Activated CD4-positive, alpha-beta memory T cell treated with anti-CD3 and anti-CD28 coated beads, Interleukin-2, amount 10 ng/mL, durations not matched to agents 7 days and 5 days (primary cell): Measurements from ENCODE around the gene PISD. TPM values are rescaled to one million over a fixed set of nuclear protein-coding genes. Genes with fewer than 3 reads are reported as not detected.

Source experiments
- CTCF ChIA-PET: fragments of 350-600 bp; sonication (Branson Sonifier 250); formaldehyde crosslinking; loops from one replicate; lab custom pipeline; 2021; ENCODE audit warnings: antibody characterized with exemption, inconsistent platforms; lab: Charles Lee
- POLR2A ChIA-PET: fragments of 350-600 bp; sonication (Branson Sonifier 250); formaldehyde crosslinking; loops from one replicate; lab custom pipeline; 2021; ENCODE audit warnings: antibody characterized with exemption; lab: Charles Lee
- DNase-seq: peaks from one replicate; pipeline ENCODE4 v3.0.0-alpha.2; 2020
- H3K27ac Mint-ChIP-seq: one replicate; pipeline ENCODE4 v1.8.0; 2021; ENCODE audit warnings: mild to moderate bottlenecking, mixed read lengths
- H3K27me3 Mint-ChIP-seq: one replicate; pipeline ENCODE4 v1.8.0; 2021; ENCODE audit warnings: mixed read lengths
- H3K36me3 Mint-ChIP-seq: one replicate; pipeline ENCODE4 v1.8.0; 2021; ENCODE audit warnings: low read depth, mixed read lengths
- H3K4me1 Mint-ChIP-seq: one replicate; pipeline ENCODE4 v1.8.0; 2021; ENCODE audit warnings: mixed read lengths
- H3K4me3 Mint-ChIP-seq: one replicate; pipeline ENCODE4 v1.8.0; 2021; ENCODE audit warnings: mild to moderate bottlenecking, mixed read lengths
- H3K9me3 Mint-ChIP-seq: one replicate; pipeline ENCODE4 v1.8.0; 2021; ENCODE audit warnings: mixed read lengths
- total RNA-seq, 2 experiments: library from RNA; stranded (reverse); gene quantifications; one replicate each; pipeline ENCODE4 v1.2.3, GENCODE V29; 2021

The PISD gene
- total RNA-seq, 2 experiments from 2014 or later: 19.2 to 19.6 TPM

DNA sequence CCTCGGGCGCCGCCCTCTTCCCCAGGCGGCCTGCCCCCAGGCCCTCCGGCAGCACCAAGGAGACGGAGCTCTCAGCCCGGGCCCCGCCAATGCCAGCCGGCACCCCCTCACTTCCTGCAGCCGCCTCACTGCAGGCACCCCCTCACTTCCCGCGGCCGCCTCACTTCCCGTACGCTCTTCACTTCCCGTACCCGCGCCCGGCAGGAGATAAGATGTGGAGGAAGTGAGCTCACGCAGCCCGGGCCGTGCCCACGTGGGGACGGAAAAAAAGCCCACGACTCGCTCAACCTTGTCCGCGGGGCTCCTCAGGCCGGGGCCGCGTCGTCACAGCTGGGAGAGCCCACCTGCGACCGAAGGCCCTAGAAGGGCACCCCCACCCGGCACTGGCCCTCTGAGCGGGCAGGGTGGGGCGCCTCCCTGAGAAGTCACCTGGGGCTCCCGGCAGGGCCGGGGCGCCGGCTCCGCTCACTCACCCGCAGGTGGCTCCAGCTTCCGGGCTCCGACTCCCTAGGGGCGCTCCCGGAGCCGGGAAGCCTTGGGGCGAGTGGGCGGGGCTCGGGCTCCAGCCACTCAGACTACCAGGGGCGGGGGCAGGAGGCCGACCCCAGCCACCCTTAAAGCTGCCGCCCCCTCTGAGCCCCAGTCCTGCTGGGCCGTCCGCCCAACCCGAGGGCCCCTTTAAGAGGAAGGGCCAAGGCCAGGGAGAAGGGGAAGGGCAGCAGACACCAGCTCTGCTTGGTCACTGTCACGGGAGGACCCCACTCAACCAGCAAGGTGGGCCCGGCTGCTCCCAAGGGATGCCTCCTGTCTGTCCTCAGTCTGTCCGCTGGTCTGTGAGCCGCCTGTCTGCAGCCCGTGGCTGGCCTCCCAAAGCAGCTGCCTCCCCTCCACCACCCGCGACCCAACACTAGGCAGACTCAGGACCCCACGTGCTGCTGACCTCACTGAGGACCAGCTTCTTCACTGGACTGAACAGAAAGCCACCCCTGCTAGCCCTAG is 31.4 kb downstream of the PISD start:
- no peaks in the 10 kb centered on the region for H3K27me3 Mint-ChIP-seq
- H3K27ac Mint-ChIP-seq: peak overlapping the region; percentile 83
- ChIA-PET POLR2A (interaction anchor here (0.6 to 2.5 kb wide), 30 partner anchors 8 to 340 kb away, joined by 3 to 29 read pairs (median 5); partner anchors contain the start of genes DEPDC5, DRG1, EIF4ENIF1 and PATZ1), CTCF (interaction anchor here (0.6 to 3.5 kb wide), 18 partner anchors 10 to 340 kb away, joined by 3 to 23 read pairs (median 4); partner anchors contain the start of genes PATZ1 and PISD)
- peak overlapping the region; percentile 78 for H3K4me3 Mint-ChIP-seq
- H3K9me3 Mint-ChIP-seq: no peaks in the 10 kb centered on the region
- H3K4me1 Mint-ChIP-seq: peaks cover 43% of the 10 kb centered on the region
- peaks cover 2% of the 10 kb centered on the region for H3K36me3 Mint-ChIP-seq
- peak; percentile 89 for DNase-seq

DNA sequence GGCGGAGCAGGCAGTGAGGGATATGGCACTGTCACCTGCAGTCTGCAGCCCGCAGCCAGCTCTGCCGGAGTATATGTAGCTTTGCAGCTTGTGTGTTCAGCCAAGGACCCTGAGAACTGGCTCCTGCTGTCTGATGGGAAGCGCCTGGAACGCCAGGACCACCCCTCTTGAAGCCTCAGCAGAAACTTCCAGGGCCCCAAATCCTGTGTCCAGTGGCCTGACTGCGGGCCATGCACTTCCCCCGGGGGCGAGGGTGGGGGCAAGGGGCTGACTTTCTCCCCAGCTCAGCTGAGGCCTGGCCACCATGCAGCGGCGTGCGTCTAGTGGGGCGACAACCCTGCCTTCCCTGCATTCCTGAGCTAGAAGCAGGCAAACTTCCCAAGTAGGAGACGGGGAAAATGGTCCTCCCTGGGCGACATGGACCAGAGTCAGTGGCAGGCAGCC is 32.3 kb downstream of the PISD start:
- Mint-ChIP-seq H3K27ac (peak overlapping the region; percentile 70), H3K9me3 (no peaks in the 10 kb centered on the region), H3K27me3 (no peaks in the 10 kb centered on the region), H3K4me3 (peak overlapping the region; percentile 78), H3K36me3 (peaks cover 3% of the 10 kb centered on the region), H3K4me1 (peaks cover 42% of the 10 kb centered on the region)
- DNase-seq: no peak
- CTCF ChIA-PET: interaction anchor here (0.8 to 3.5 kb wide), 17 partner anchors 9 to 341 kb away, joined by 3 to 23 read pairs (median 4); partner anchors contain the start of genes PATZ1 and PISD
- POLR2A ChIA-PET: interaction anchor here (0.6 to 2.5 kb wide), 19 partner anchors 9 to 339 kb away, joined by 3 to 29 read pairs (median 6); partner anchors contain the start of genes DEPDC5, DRG1, EIF4ENIF1 and PATZ1

DNA sequence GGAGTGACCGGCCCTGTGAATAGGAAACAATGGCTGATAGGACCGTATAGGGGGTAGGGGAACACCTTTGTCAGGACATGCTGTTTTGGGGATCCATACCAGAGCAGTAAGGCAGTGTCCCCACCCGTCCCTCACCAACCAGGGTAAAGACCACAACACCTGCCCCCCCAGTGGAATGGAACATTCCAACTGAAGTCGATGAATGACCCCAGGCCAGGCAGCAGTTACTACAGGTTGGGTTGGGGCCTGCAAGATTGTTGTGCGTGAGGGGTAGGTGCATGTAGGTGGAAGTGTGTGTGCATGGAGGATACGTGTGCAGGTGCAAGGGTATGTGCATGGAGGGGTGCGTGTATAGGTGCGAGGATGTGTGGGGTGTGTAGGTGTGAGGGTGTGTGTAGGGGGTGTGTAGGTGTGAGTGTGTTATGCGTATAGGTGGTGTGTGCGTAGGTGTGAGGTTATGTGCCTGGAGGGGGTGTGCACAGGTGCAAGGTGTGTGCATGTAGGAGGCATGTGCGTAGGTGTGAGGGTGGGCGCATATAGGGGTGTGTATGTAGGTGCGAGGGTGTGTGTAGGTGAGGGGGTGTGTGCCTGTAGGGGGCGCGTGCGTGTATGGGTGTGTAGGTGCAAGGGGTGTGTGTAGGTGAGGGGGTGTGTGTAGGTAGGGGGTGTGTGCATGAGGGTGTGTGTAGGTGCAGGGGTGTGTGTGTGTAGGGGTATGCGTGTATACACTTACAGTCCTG is 32.9 kb downstream of the PISD start:
- Mint-ChIP-seq H3K4me1 (peaks cover 42% of the 10 kb centered on the region), H3K27me3 (no peaks in the 10 kb centered on the region), H3K9me3 (no peaks in the 10 kb centered on the region), H3K4me3 (peak overlapping the region; percentile 78), H3K36me3 (peaks cover 3% of the 10 kb centered on the region), H3K27ac (peak overlapping the region; percentile 70)
- ChIA-PET POLR2A (interaction anchor here (0.9 to 2.5 kb wide), 7 partner anchors 8 to 177 kb away, joined by 3 to 29 read pairs (median 11); partner anchors contain the start of gene PISD), CTCF (interaction anchor here (2.0 to 2.5 kb wide), 4 partner anchors 33 to 341 kb away, joined by 4 to 23 read pairs (median 10); partner anchors contain the start of gene PISD)
- DNase-seq: no peak

DNA sequence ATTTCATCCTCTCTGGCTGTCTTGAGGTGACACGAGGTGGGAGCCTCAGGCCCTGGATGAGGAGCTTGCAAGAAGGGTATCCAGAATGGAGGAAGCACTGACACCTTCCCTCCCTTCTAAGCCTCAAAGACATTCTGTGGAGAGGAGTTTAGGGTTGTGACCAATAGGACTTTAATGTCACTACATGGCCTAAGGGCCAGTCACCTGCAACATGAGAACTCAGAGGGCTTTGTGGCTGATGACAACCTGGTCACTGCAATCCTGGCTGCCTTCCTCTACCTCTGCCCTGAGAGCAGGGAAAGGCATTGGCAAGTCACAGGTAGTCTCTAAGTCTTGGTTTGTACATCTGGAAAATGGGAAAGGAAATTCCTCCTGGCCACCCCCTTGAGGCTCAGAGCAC is 33.7 kb downstream of the PISD start:
- CTCF ChIA-PET: no interaction called here
- Mint-ChIP-seq H3K36me3 (peaks cover 3% of the 10 kb centered on the region), H3K4me1 (peaks cover 38% of the 10 kb centered on the region), H3K4me3 (no peak overlapping the region), H3K27me3 (no peaks in the 10 kb centered on the region), H3K9me3 (no peaks in the 10 kb centered on the region), H3K27ac (peak overlapping the region; percentile 70)
- POLR2A ChIA-PET: no interaction called here
- DNase-seq: no peak

DNA sequence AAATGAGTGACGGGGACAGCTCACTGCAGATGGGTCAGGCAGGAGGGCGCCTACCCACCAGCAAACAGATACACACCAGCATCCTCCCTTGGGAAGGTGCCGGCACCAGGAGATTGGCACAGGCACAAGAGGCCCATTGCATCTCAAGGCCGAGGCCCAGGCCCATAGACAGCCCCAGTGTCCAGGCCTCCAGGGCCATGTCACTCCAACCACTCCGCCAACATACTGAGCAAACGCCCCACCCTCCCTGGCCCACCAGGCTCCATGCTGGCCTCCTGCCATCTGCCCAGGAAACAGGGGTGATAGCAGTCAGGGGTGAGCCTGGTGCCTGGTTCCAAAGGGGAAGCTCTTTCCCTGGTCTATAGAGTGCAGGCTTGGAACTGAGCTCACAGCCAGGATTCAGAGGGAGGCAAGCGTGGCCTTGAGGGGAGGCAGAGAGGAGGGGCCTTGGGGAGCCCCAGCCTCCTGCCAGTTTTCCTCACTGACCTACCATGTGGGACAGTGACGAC is 34.7 kb downstream of the PISD start:
- Mint-ChIP-seq H3K9me3 (no peaks in the 10 kb centered on the region), H3K36me3 (peaks cover 3% of the 10 kb centered on the region), H3K27me3 (no peaks in the 10 kb centered on the region), H3K4me3 (no peak overlapping the region), H3K27ac (peak overlapping the region; percentile 21), H3K4me1 (peaks cover 38% of the 10 kb centered on the region)
- POLR2A ChIA-PET: interaction anchor here (1.3 to 1.8 kb wide), 2 partner anchors 14 to 22 kb away, joined by 3 to 7 read pairs; no protein-coding TSS in a partner anchor
- CTCF ChIA-PET: no interaction called here
- no peak for DNase-seq

DNA sequence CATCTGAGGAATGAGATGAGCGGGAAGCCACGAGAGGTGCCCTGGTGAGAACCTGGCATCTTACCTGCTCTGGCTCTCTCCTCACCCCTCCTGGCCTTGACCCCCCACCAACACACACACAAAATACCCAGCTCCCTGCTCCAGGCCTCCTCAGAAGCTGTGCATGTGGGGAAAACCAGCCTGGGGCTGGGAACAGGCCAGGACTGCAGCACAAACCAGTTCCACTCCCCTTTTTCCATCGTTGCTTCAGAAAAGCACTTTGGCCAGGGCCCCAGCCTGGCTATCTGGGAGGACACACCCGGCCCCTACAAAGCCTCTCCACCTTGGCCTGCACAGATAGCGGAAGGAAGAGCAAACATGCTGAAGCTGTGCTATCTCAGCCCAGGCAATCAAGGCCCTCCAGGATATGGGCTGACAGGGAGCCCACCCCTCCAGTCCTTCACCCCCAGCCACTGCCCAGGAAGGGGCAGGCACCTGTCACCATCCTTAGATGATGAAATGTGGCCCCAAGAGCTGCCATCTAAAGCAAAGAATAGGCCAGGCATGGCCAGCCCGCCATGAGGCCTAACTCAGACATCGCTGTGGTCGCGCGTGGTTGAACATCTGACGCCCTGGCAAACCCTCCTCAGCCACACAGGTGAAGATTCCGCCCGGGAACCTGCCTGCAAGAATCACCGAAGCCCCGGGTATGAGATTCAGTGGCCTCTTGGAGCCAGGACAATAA is 35.4 kb downstream of the PISD start:
- no peak for DNase-seq
- Mint-ChIP-seq H3K9me3 (no peaks in the 10 kb centered on the region), H3K36me3 (peaks cover 3% of the 10 kb centered on the region), H3K4me1 (peaks cover 38% of the 10 kb centered on the region), H3K27ac (peak overlapping the region; percentile 16), H3K4me3 (no peak overlapping the region), H3K27me3 (no peaks in the 10 kb centered on the region)
- POLR2A ChIA-PET: interaction anchor here (1.3 to 1.8 kb wide), 2 partner anchors 13 to 21 kb away, joined by 3 to 7 read pairs; no protein-coding TSS in a partner anchor
- CTCF ChIA-PET: no interaction called here

DNA sequence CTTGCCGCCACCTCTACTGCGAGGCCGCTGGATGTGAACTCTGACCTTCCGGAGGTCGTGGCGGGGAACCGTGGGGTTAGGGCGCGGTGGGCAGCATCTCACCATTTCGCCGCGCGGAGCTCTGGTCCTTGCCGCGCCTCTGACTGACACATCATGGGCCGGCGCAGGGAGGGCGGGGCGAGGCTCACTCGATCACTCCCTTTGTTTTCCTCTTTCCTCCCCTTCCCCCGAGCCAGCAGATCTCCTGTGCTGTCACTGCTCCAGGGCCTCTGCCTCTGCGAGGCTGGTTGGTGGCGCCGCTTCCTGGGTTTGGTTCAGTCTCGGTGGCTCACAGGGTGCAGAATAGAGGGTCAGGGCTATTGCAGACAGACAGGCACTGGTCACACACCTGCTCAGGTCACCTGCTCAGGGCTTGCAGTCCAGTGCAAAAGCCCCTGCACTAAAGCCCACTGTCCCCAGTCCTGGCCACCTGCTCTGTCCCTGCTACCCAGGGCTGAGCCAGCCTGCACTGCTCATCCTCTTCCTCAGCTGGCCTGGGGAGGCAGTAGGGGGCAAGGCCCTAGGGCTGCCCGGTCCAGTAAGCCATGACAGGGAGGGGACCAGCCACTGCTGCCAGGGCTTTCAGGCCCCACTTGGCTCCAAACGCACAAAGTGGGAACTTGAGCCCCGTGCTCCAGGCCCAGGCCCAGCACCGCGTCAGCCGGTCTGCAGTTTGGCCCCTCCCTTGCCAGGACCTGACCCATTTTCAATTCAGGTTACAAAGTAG is 36.2 kb downstream of the PISD start:
- DNase-seq: no peak
- ChIA-PET POLR2A (interaction anchor here (1.3 kb wide), 1 partner anchor 20 kb away, joined by 3 read pairs; no protein-coding TSS in a partner anchor), CTCF (no interaction called here)
- Mint-ChIP-seq H3K27me3 (no peaks in the 10 kb centered on the region), H3K36me3 (peaks cover 3% of the 10 kb centered on the region), H3K4me3 (no peak overlapping the region), H3K9me3 (no peaks in the 10 kb centered on the region), H3K27ac (no peak overlapping the region), H3K4me1 (peaks cover 32% of the 10 kb centered on the region)

DNA sequence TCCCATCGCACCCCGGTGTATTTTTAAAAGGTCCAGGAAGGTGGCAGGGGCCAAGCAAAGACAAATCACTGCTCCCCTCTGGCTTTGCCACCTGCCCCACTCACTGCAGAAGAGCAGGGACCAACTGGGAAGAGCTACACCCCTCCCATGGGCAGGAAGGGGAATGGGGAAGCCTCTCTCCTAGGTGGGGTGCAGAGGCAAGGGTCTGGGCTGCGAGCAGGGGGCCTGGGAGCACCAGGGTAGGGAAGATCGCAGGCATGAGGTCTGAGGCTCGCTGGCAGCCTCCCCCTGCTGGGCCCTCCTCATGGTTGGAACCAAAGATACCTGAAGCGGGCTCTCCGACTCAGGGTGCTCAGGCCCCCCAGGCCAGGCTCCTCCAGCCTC is 36.8 kb downstream of the PISD start:
- peaks cover 30% of the 10 kb centered on the region for H3K4me1 Mint-ChIP-seq
- H3K36me3 Mint-ChIP-seq: peaks cover 8% of the 10 kb centered on the region
- H3K9me3 Mint-ChIP-seq: no peaks in the 10 kb centered on the region
- no peak for DNase-seq
- no peak overlapping the region for H3K4me3 Mint-ChIP-seq
- POLR2A ChIA-PET: interaction anchor here (0.8 to 1.9 kb wide), 3 partner anchors 9 to 20 kb away, joined by 3 to 7 read pairs (median 3); no protein-coding TSS in a partner anchor
- CTCF ChIA-PET: no interaction called here
- H3K27ac Mint-ChIP-seq: no peak overlapping the region
- H3K27me3 Mint-ChIP-seq: no peaks in the 10 kb centered on the region

DNA sequence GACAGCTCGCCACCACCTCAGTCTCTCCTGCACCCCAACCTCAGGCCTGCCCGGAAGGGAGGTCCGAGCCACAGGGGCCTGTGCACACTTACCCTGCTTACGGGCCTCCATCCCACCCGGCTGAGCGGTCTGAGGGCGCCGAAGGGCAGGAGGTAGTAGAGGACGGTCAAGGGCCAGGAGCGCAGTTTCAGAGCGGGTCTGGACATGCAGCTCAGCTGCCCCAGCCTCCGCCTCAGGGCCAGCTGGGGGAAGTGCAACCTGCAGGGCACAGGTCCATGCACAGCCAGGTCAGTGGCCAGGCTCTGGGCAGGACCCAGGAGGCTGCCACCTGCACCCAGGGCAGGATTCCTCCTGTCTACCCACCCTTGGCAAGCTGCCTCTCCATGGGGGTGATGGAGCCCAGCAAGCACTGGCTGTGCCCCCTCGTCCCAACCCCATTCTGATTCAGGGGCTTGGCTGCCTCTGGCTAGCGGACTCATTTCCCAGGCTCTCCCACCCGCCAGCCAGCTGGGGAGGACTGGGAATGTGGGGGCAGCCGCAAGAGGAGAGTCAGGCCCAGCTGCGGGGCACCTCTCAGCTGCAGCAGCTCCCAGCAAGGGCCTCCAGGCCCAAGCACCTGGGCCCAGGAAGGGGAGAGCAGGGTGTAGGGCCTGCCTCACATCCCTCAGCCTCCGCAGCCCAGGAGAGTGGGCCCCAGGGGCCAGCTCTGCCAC is 38.3 kb downstream of the PISD start:
- ChIA-PET POLR2A (interaction anchor here (0.5 to 1.9 kb wide), 4 partner anchors 8 to 52 kb away, joined by 3 to 7 read pairs (median 4); no protein-coding TSS in a partner anchor), CTCF (interaction anchor here (0.7 kb wide), 1 partner anchor 47 kb away, joined by 4 read pairs; no protein-coding TSS in a partner anchor)
- Mint-ChIP-seq H3K4me1 (peaks cover 18% of the 10 kb centered on the region), H3K9me3 (no peaks in the 10 kb centered on the region), H3K27ac (no peak overlapping the region), H3K36me3 (peaks cover 16% of the 10 kb centered on the region), H3K27me3 (no peaks in the 10 kb centered on the region), H3K4me3 (no peak overlapping the region)
- no peak for DNase-seq

DNA sequence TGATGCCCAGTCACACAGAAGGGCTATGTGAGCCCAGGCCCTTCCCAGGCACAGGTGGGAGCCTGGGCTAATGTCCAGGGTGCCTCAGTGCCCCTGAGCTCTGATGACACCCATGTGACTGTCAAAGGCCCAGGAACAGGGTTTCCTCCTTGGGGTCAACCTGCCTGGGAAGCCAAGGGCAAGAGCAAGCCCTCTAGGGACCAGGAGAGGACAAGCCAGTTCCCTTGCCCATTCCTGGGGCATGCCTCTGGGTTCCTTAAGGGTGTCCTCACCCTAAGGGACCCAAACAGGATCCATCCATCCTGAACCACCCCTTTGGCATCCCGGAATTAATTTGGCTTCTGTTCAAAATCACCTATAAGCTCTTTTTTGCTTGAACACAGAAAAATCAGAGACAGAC is 39.0 kb downstream of the PISD start:
- H3K27ac Mint-ChIP-seq: no peak overlapping the region

More for the DNA sequence above, 39.0 kb downstream of the PISD start:
- no peak overlapping the region for H3K4me3 Mint-ChIP-seq
- CTCF ChIA-PET: no interaction called here
- DNase-seq: no peak
- H3K4me1 Mint-ChIP-seq: peaks cover 15% of the 10 kb centered on the region
- POLR2A ChIA-PET: interaction anchor here (0.9 to 1.6 kb wide), 2 partner anchors 8 to 15 kb away, joined by 3 to 5 read pairs; no protein-coding TSS in a partner anchor
- H3K36me3 Mint-ChIP-seq: peaks cover 20% of the 10 kb centered on the region
- H3K27me3 Mint-ChIP-seq: no peaks in the 10 kb centered on the region
- H3K9me3 Mint-ChIP-seq: no peaks in the 10 kb centered on the region
